ENCODE data around the gene UBE2K.

- TF ChIP-seq POLR2A (IDR thresholded peaks at IDR 0.05; ENCODE audit: low read depth) (no peak), POLR2AphosphoS5 (IDR thresholded peaks at IDR 0.05) (no peak)
These were observed 88.9 kb downstream of the UBE2K start for GRCh38 chr4:39786838-39787237.

Measured in esophagus muscularis mucosa (tissue), 2 donors.